Stomach (tissue), 4 donors: Measurements from ENCODE around the gene TROAP.

Experiments used
- CTCF ChIP-seq, 7 experiments: fragments of 450-650 bp in 4 of 7; fragments of 200-600 bp in 3 of 7; sonication (generic) in 3 of 7; IDR thresholded peaks; one replicate each; pipeline ENCODE4 v1.5.1; 2016 to 2019; ENCODE audit warnings: antibody characterized with exemption in 7 of 7, control low read depth in 2 of 7, mild to moderate bottlenecking in 1 of 7
- EP300 ChIP-seq: sonication (generic); formaldehyde crosslinking; IDR thresholded peaks from one replicate; pipeline ENCODE4 v1.6.1; 2017; ENCODE audit warnings: antibody characterized with exemption

- TF ChIP-seq CTCF (IDR thresholded peaks at IDR 0.05) (no peak), EP300 (no peak)
Observed at GRCh38 chr12:49287876-49288275, 35.2 kb upstream of the TROAP start.
